GM20000 (cell line): Measurements from ENCODE around the gene RSRP1.

Experiments used
- DNase-seq: peaks from one replicate; pipeline ENCODE4 v3.0.0; 2012; ENCODE audit warnings: low spot score
- CTCF ChIP-seq: IDR thresholded peaks from 2 replicates; pipeline ENCODE4 v1.5.1; 2012; ENCODE audit warnings: mild to moderate bottlenecking, control low read depth; ENCODE audit errors: extremely low read depth, missing control alignments

The RSRP1 gene

GRCh38 chr1:25208561-25209222 is 38.6 kb downstream of the RSRP1 start:
- TF ChIP-seq CTCF: no peak
- no peak for DNase-seq

- no peak for DNase-seq
- TF ChIP-seq CTCF: no peak
These were observed 39.2 kb downstream of the RSRP1 start for GRCh38 chr1:25208092-25208491.

DNA sequence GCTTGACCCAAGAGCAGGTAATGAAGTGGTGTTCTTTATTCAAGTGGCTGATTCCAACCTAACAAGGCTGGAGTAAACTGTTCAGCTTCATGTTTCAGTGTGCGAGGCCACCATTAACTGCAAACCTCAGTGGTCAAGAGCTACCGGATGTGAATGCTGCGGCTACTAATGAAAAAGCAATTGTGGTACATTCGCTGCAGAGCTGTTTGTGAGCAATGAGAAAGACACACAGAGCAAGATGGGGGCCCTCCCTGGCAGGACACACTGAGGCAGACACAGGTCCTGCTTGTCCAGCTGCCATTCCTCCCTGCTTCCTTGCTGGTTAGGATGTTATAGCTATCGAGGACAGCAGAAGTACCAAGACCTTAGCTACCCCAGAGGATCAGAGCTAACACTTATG is 41.1 kb downstream of the RSRP1 start:
- DNase-seq: no peak
- no peak for TF ChIP-seq CTCF

GRCh38 chr1:25205786-25206185 is 41.5 kb downstream of the RSRP1 start:
- no peak for TF ChIP-seq CTCF
- no peak for DNase-seq

GRCh38 chr1:25204797-25205480 is 42.3 kb downstream of the RSRP1 start:
- DNase-seq: peak; percentile 65
- peak; percentile 36 for TF ChIP-seq CTCF

- no peak for TF ChIP-seq CTCF
- DNase-seq: no peak
These were observed 46.2 kb downstream of the RSRP1 start for GRCh38 chr1:25201006-25201405.

DNA sequence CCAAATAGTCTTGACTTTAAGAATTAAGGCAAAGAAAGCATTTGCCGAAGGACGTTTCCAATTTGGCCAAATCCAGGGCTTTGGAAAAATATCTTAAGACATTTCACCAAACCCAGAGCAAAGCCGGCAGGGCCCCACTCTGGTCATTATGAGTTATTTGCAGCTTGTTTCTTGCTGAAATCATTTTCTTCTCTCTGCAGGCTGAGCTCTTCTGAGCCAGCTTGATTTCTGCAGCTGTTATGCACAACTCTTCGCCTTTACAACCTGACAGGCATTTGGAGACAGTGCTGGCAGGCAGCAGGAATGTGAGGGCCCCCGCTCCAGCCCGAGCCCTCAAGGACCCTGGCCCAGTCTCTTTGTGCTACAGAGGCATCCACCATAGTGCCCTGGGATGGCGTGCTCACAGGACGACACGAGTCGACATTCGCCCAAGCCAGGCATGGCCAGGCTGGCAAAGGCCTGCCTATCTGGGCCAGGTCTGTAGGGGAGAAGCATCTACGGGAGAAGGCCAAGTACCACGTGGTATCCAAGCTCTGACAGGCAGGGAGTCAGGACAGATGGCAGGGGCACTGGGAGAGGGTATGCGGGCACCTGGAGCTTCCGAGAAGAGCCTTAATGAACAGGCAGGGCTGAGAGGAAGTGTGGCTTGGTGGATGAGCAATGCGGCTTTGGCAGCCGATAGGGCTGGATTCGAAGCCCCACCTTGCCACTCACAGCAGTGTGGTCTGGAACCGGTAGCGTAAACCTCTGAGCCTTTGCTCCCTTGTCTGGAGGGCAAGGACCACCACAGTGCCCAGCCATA is 47.2 kb downstream of the RSRP1 start:
- DNase-seq: no peak
- TF ChIP-seq CTCF: no peak
